OCI-LY3 (cell line): ENCODE results near the gene IL18RAP.

Source experiments
- H2AFZ ChIP-seq: fragments of 200-600, 300-600 bp; shearing (Covaris generic); 2 replicates; pipeline ENCODE4 v1.6.0; 2014; ENCODE audit warnings: antibody characterized with exemption, low read depth, low read length
- H3K27ac ChIP-seq: fragments of 200-600, 300-600 bp; sonication (generic); 2 replicates; pipeline ENCODE4 v1.5.1; 2014; ENCODE audit warnings: mild to moderate bottlenecking, low read length, moderate library complexity, mixed read lengths
- H3K27me3 ChIP-seq: fragments of 200-600, 300-600 bp; sonication (generic); 2 replicates; pipeline ENCODE4 v1.6.1; 2014; ENCODE audit warnings: low read depth, low read length, mixed read lengths
- H3K36me3 ChIP-seq: fragments of 200-600, 300-600 bp; sonication (generic); replicated peaks from 2 replicates; pipeline ENCODE3; 2014; ENCODE audit warnings: low read depth, low read length, mixed read lengths
- H3K4me1 ChIP-seq: fragments of 300-600, 200-600 bp; sonication (generic); 2 replicates; pipeline ENCODE4 v1.6.1; 2014; ENCODE audit warnings: low read length, mixed read lengths
- H3K4me2 ChIP-seq: fragments of 200-600, 300-600 bp; sonication (generic); 2 replicates; pipeline ENCODE4 v1.6.1; 2014; ENCODE audit warnings: low read length, mixed read lengths
- H3K4me3 ChIP-seq: fragments of 300-600, 200-600 bp; sonication (generic); 2 replicates; pipeline ENCODE4 v1.5.1; 2014; ENCODE audit warnings: antibody characterized with exemption, mild to moderate bottlenecking, low read length, moderate library complexity
- H3K79me2 ChIP-seq: fragments of 300-600, 200-600 bp; shearing (Covaris generic); 2 replicates; pipeline ENCODE4 v1.6.1; 2014; ENCODE audit warnings: mild to moderate bottlenecking, low read length, mixed read lengths
- H3K9ac ChIP-seq: fragments of 300-600, 200-600 bp; shearing (Covaris generic); 2 replicates; pipeline ENCODE4 v1.6.0; 2014; ENCODE audit warnings: mild to moderate bottlenecking, low read length, moderate library complexity
- H3K9me3 ChIP-seq: fragments of 200-600, 300-600 bp; shearing (Covaris generic); 2 replicates; pipeline ENCODE4 v1.6.1; 2014; ENCODE audit warnings: low read length, mixed read lengths; ENCODE audit not compliant: insufficient read depth
- H4K20me1 ChIP-seq: fragments of 200-600, 300-600 bp; sonication (generic); 2 replicates; pipeline ENCODE4 v1.6.1; 2016; ENCODE audit warnings: low read length, mixed read lengths; ENCODE audit not compliant: insufficient read depth
- EZH2phosphoT487 ChIP-seq: fragments of 200-600 bp; shearing (Covaris generic); IDR thresholded peaks from 2 replicates; pipeline ENCODE4 v1.6.1; 2018; ENCODE audit warnings: antibody characterized with exemption, mixed run types, low read depth
- TF ChIP-seq, protein P1 (sequence below): fragments of 200-600, 300-600 bp; sonication (generic); IDR thresholded peaks from 2 replicates; pipeline ENCODE4 v1.5.1; 2014; ENCODE audit warnings: antibody characterized with exemption, low read length, low read depth

IL18RAP gene

DNA sequence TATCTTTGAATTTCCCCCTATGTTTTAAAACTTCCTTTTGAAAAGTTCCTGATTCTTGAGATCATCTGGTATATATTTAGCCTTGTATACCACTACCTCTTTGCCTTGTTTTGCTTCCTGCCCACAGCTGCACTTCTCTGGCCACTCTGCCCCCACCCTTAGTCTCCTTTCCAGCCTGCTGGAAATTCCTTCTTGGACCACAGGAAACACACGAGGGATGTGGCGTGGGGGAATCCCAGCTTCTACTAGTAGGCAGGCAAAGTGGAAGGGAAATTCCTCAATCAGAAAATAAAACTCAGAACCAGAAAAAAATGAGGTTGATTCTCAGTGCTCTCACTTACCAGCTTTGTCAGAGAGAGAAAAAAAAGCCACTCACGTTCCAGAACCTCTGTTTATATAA is 13.4 kb downstream of the IL18RAP start:
- Histone ChIP-seq H4K20me1 (no peaks in the 10 kb centered on the region), H3K27ac (peak overlapping the region; percentile 40), H3K4me3 (peak overlapping the region; percentile 59), H3K4me2 (peak overlapping the region; percentile 87), H3K36me3 (no peaks in the 10 kb centered on the region), H3K4me1 (peaks cover 26% of the 10 kb centered on the region), H3K27me3 (no peaks in the 10 kb centered on the region), H3K9ac (peak overlapping the region; percentile 39; the same call in 1 of the 2 replicates), H3K9me3 (no peaks in the 10 kb centered on the region), H3K79me2 (no peaks in the 10 kb centered on the region), H2AFZ (peak overlapping the region; percentile 56)
- no peak for TF ChIP-seq EZH2phosphoT487
- TF ChIP-seq, protein P1, sequence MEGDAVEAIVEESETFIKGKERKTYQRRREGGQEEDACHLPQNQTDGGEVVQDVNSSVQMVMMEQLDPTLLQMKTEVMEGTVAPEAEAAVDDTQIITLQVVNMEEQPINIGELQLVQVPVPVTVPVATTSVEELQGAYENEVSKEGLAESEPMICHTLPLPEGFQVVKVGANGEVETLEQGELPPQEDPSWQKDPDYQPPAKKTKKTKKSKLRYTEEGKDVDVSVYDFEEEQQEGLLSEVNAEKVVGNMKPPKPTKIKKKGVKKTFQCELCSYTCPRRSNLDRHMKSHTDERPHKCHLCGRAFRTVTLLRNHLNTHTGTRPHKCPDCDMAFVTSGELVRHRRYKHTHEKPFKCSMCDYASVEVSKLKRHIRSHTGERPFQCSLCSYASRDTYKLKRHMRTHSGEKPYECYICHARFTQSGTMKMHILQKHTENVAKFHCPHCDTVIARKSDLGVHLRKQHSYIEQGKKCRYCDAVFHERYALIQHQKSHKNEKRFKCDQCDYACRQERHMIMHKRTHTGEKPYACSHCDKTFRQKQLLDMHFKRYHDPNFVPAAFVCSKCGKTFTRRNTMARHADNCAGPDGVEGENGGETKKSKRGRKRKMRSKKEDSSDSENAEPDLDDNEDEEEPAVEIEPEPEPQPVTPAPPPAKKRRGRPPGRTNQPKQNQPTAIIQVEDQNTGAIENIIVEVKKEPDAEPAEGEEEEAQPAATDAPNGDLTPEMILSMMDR = no peak

DNA sequence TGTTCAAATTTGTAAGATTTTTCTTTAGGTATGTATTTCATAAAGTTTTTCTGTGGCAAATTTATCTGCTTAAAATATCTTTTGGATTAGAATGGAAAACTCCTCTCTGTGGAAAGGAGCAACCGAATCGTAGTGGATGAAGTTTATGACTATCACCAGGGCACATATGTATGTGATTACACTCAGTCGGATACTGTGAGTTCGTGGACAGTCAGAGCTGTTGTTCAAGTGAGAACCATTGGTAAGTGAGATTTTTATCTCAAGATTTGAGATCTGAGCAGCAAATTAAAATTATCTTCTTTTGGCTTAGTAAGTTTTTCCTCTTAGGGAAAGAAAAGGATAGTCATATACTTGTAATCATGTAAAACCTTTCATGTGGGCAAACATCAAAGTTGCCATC is 14.2 kb downstream of the IL18RAP start:
- no peaks in the 10 kb centered on the region for H3K27me3 ChIP-seq
- no peak overlapping the region for H3K27ac ChIP-seq
- H3K79me2 ChIP-seq = no peaks in the 10 kb centered on the region
- no peaks in the 10 kb centered on the region for H3K9me3 ChIP-seq
- H2AFZ ChIP-seq = no peak overlapping the region
- H3K4me3 ChIP-seq = no peak overlapping the region
- H4K20me1 ChIP-seq = no peaks in the 10 kb centered on the region
- no peaks in the 10 kb centered on the region for H3K36me3 ChIP-seq
- H3K4me2 ChIP-seq = no peak overlapping the region
- TF ChIP-seq, protein P1 = no peak
- TF ChIP-seq EZH2phosphoT487 = no peak
- peaks cover 25% of the 10 kb centered on the region for H3K4me1 ChIP-seq
- H3K9ac ChIP-seq = no peak overlapping the region

DNA sequence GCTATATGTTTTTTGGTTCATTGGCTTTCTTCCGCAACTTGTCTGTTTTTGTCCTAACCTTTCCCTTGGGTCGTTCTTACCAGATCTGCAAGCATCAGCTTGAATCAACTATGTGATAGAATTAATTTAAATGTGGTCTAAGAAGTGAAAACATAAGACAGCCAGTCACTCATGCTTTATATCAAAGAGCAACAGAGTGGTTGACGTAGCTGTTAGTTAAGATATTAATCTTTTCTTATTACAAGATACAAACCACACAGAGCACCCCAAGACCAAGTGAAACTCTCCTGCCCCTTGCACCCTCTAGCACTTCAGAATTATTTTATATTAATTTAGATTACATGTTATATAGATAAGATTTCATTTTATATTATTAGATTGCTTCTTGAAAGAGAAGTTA is 15.2 kb downstream of the IL18RAP start:
- peaks cover 34% of the 10 kb centered on the region for H3K4me1 ChIP-seq
- H3K9ac ChIP-seq = no peak overlapping the region
- no peaks in the 10 kb centered on the region for H4K20me1 ChIP-seq
- no peak for TF ChIP-seq EZH2phosphoT487
- TF ChIP-seq, protein P1 = no peak
- H2AFZ ChIP-seq = no peak overlapping the region
- H3K79me2 ChIP-seq = no peaks in the 10 kb centered on the region
- no peak overlapping the region for H3K4me2 ChIP-seq
- no peaks in the 10 kb centered on the region for H3K36me3 ChIP-seq
- H3K9me3 ChIP-seq = no peaks in the 10 kb centered on the region
- no peak overlapping the region for H3K27ac ChIP-seq
- no peak overlapping the region for H3K4me3 ChIP-seq
- H3K27me3 ChIP-seq = no peaks in the 10 kb centered on the region

DNA sequence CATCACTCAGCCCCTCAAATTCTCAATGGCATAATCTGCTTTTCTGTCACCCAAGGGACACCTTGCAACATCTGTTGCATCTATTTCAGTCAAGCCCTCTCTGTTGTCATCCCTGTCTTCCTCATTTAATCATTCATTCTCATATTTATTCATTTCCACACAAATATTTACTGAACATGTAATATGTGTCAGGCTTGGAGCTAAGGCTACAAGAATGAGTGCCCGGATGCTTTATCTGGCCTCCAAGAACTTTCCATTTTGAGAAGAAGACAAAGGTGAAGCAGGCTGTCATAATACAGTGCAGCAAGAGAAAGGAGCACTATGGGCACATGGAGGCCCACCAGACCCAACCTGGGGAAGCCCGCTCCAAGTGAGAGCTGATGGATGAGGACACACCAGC is 15.6 kb downstream of the IL18RAP start:
- no peaks in the 10 kb centered on the region for H3K36me3 ChIP-seq
- no peak overlapping the region for H3K27ac ChIP-seq
- no peak overlapping the region for H3K4me2 ChIP-seq
- H3K4me3 ChIP-seq = no peak overlapping the region
- no peaks in the 10 kb centered on the region for H3K9me3 ChIP-seq
- no peaks in the 10 kb centered on the region for H3K27me3 ChIP-seq
- H4K20me1 ChIP-seq = no peaks in the 10 kb centered on the region
- H3K4me1 ChIP-seq = peaks cover 37% of the 10 kb centered on the region
- TF ChIP-seq, protein P1 = no peak
- no peak for TF ChIP-seq EZH2phosphoT487
- H3K79me2 ChIP-seq = no peaks in the 10 kb centered on the region
- no peak overlapping the region for H3K9ac ChIP-seq
- no peak overlapping the region for H2AFZ ChIP-seq
